H1 (cell line): ENCODE data around the gene TMA7. TPM values are rescaled to one million over a fixed set of nuclear protein-coding genes. Genes with fewer than 3 reads are reported as not detected.

Source experiments
- CTCF ChIA-PET: fragments of 300-600 bp; sonication (Branson Sonifier 250); formaldehyde crosslinking; loops from one replicate; lab custom pipeline; 2021; ENCODE audit not compliant: partially characterized antibody; lab: Charles Lee
- POLR2A ChIA-PET: fragments of 300-600 bp; sonication (Branson Sonifier 250); formaldehyde crosslinking; loops from one replicate; lab custom pipeline; 2021; ENCODE audit warnings: inconsistent platforms; ENCODE audit not compliant: partially characterized antibody; lab: Charles Lee
- DNase-seq, 2 experiments: peaks; one replicate each; pipeline versions ENCODE4 v3.0.0 to v3.0.0-alpha.2; 2010 to 2022; ENCODE audit warnings: low spot score in 2 of 2, low read depth in 1 of 2, mixed read lengths in 1 of 2
- FAIRE-seq: peaks from 2 replicates; lab custom pipeline; 2011; peaks lifted over from hg19 to GRCh38; lab: Jason Lieb, UNC
- H2AFZ ChIP-seq: 2 replicates; pipeline ENCODE4 v1.8.1; 2012; ENCODE audit warnings: low read length, inconsistent platforms
- H2AK5ac ChIP-seq: 2 replicates; pipeline ENCODE4 v1.6.1; 2013; ENCODE audit warnings: low read depth, low read length
- H2BK120ac ChIP-seq: replicated peaks from 2 replicates; pipeline ENCODE3; 2013; ENCODE audit warnings: low read depth, low read length, inconsistent platforms
- H2BK12ac ChIP-seq: 2 replicates; pipeline ENCODE4 v1.6.1; 2013; ENCODE audit warnings: low read depth, low read length
- H2BK15ac ChIP-seq: 2 replicates; pipeline ENCODE4 v1.6.1; 2013; ENCODE audit warnings: low read length
- H2BK20ac ChIP-seq: 2 replicates; pipeline ENCODE4 v1.6.1; 2013; ENCODE audit warnings: low read length
- H2BK5ac ChIP-seq: 2 replicates; pipeline ENCODE4 v1.6.1; 2013; ENCODE audit warnings: low read depth, low read length
- H3K14ac ChIP-seq: 2 replicates; pipeline ENCODE4 v1.6.1; 2013; ENCODE audit warnings: inconsistent platforms; ENCODE audit not compliant: insufficient read length
- H3K18ac ChIP-seq: 2 replicates; pipeline ENCODE4 v1.6.1; 2013; ENCODE audit warnings: low read length; ENCODE audit errors: extremely low read depth
- H3K23ac ChIP-seq: 2 replicates; pipeline ENCODE4 v1.6.1; 2013; ENCODE audit warnings: inconsistent platforms; ENCODE audit not compliant: insufficient read length
- H3K23me2 ChIP-seq: 2 replicates; pipeline ENCODE4 v1.6.1; 2013; ENCODE audit warnings: low read depth, low read length
- H3K27ac ChIP-seq: 2 replicates; pipeline ENCODE4 v1.6.1; 2011; ENCODE audit warnings: low read depth, low read length, inconsistent platforms
- H3K27me3 ChIP-seq, 4 experiments: replicated peaks in 1 of 4; 1 replicate in 1 of 4; 2 replicates in 3 of 4; pipeline versions ENCODE4 v1.6.1 to v1.8.1; 2011 to 2013; ENCODE audit warnings: low read length in 3 of 4, mild to moderate bottlenecking in 3 of 4, inconsistent platforms in 2 of 4, mixed read lengths in 2 of 4, moderate library complexity in 1 of 4; ENCODE audit not compliant: control insufficient read depth in 3 of 4, insufficient read depth in 3 of 4; ENCODE audit errors: extremely low read depth in 1 of 4
- H3K36me3 ChIP-seq, 4 experiments: 2 replicates each; pipeline versions ENCODE4 v1.6.1 to v1.8.1; 2011 to 2013; ENCODE audit warnings: mild to moderate bottlenecking in 4 of 4, low read length in 3 of 4, moderate library complexity in 2 of 4, control low read depth in 1 of 4, inconsistent platforms in 1 of 4; ENCODE audit not compliant: insufficient read depth in 4 of 4, control insufficient read depth in 2 of 4
- H3K4ac ChIP-seq: replicated peaks from 2 replicates; pipeline ENCODE3; 2013; ENCODE audit warnings: low read length, low read depth, mixed read lengths, inconsistent platforms; ENCODE audit not compliant: insufficient read length
- H3K4me1 ChIP-seq, 4 experiments: replicated peaks in 1 of 4; 1 replicate in 1 of 4; 2 replicates in 3 of 4; pipeline versions ENCODE4 v1.6.1 to v1.8.1; 2011 to 2013; ENCODE audit warnings: low read length in 3 of 4, inconsistent platforms in 2 of 4, mixed read lengths in 1 of 4; ENCODE audit not compliant: insufficient read depth in 4 of 4, control insufficient read depth in 3 of 4
- H3K4me2 ChIP-seq, 2 experiments: 2 replicates each; pipeline versions ENCODE4 v1.6.1 to v1.8.1; 2011 to 2013; ENCODE audit warnings: low read depth in 2 of 2, low read length in 2 of 2, control low read depth in 1 of 2, inconsistent platforms in 1 of 2, mild to moderate bottlenecking in 1 of 2; ENCODE audit not compliant: insufficient read depth in 1 of 2
- H3K4me3 ChIP-seq, 4 experiments: fragments of 200-600, 300-600 bp in 1 of 4; sonication (generic), shearing (Covaris generic), sonication (Bioruptor Twin) in 1 of 4; 2 replicates each; pipeline versions ENCODE4 v1.5.1 to v1.8.1; 2011 to 2016; ENCODE audit warnings: low read length in 4 of 4, low read depth in 3 of 4, control low read depth in 2 of 4, inconsistent platforms in 2 of 4, mild to moderate bottlenecking in 2 of 4, mixed read lengths in 1 of 4, moderate library complexity in 1 of 4; ENCODE audit not compliant: insufficient read depth in 2 of 4; ENCODE audit errors: extremely low read depth in 1 of 4
- H3K56ac ChIP-seq: replicated peaks from 2 replicates; pipeline ENCODE3; 2013; ENCODE audit warnings: low read depth, mild to moderate bottlenecking, mixed read lengths, low read length, inconsistent platforms; ENCODE audit not compliant: insufficient read length
- H3K79me1 ChIP-seq: 2 replicates; pipeline ENCODE4 v1.6.1; 2013; ENCODE audit warnings: low read depth, low read length, control low read depth
- H3K79me2 ChIP-seq, 2 experiments: 2 replicates each; pipeline versions ENCODE4 v1.6.1 to v1.8.1; 2012 to 2013; ENCODE audit warnings: low read length in 2 of 2, mild to moderate bottlenecking in 2 of 2, inconsistent platforms in 1 of 2; ENCODE audit not compliant: insufficient read depth in 2 of 2, control insufficient read depth in 1 of 2
- H3K9ac ChIP-seq, 4 experiments: replicated peaks in 1 of 4; 1 replicate in 1 of 4; 2 replicates in 3 of 4; pipeline versions ENCODE4 v1.6.1 to v1.8.1; 2011 to 2013; ENCODE audit warnings: low read depth in 3 of 4, low read length in 3 of 4, control low read depth in 2 of 4, mild to moderate bottlenecking in 2 of 4, moderate library complexity in 2 of 4, inconsistent platforms in 1 of 4; ENCODE audit errors: extremely low read depth in 1 of 4
- H3K9me3 ChIP-seq, 2 experiments: 2 replicates each; pipeline versions ENCODE4 v1.6.1 to v1.8.1; 2012 to 2013; ENCODE audit warnings: mild to moderate bottlenecking in 2 of 2, moderate library complexity in 2 of 2, control low read depth in 1 of 2, inconsistent platforms in 1 of 2, low read depth in 1 of 2, low read length in 1 of 2, mixed read lengths in 1 of 2; ENCODE audit not compliant: insufficient read depth in 2 of 2
- H4K20me1 ChIP-seq, 2 experiments: replicated peaks in 1 of 2; 2 replicates each; pipeline versions ENCODE3 to v1.8.1; 2011 to 2013; ENCODE audit warnings: inconsistent platforms in 2 of 2, low read length in 2 of 2, mild to moderate bottlenecking in 1 of 2; ENCODE audit not compliant: insufficient read depth in 2 of 2, control insufficient read depth in 1 of 2
- H4K5ac ChIP-seq: 2 replicates; pipeline ENCODE4 v1.6.1; 2013; ENCODE audit warnings: low read length, low read depth, mixed read lengths, inconsistent platforms; ENCODE audit not compliant: insufficient read length
- H4K8ac ChIP-seq: 2 replicates; pipeline ENCODE4 v1.8.0; 2013; ENCODE audit warnings: mild to moderate bottlenecking, moderate library complexity, low read length, inconsistent platforms; ENCODE audit not compliant: insufficient read depth; ENCODE audit errors: extremely low read depth
- H4K91ac ChIP-seq: replicated peaks from 2 replicates; pipeline ENCODE3; 2013; ENCODE audit warnings: low read length, mixed read lengths, inconsistent platforms; ENCODE audit not compliant: insufficient read length
- EZH2 ChIP-seq: fragments of 200-600 bp; sonication (generic); IDR thresholded peaks from 2 replicates; pipeline ENCODE4 v1.7.1; 2012; ENCODE audit warnings: low read depth, mild to moderate bottlenecking, moderate library complexity, low read length, inconsistent platforms; ENCODE audit not compliant: severe bottlenecking
- POLR2A ChIP-seq, 2 experiments: IDR thresholded peaks; 1 replicate in 1 of 2; 2 replicates in 1 of 2; pipeline ENCODE4 v1.6.1; 2011; ENCODE audit warnings: low read depth in 2 of 2, low read length in 2 of 2, mild to moderate bottlenecking in 2 of 2; ENCODE audit errors: control extremely low read depth in 1 of 2
- POLR2AphosphoS5 ChIP-seq: IDR thresholded peaks from 2 replicates; pipeline ENCODE4 v1.6.1; 2011; ENCODE audit warnings: low read depth, low read length
- SP2 ChIP-seq: IDR thresholded peaks from 2 replicates; pipeline ENCODE4 v1.6.1; 2012; ENCODE audit warnings: mild to moderate bottlenecking, low read length, inconsistent platforms
- WGBS, 2 experiments: shearing (Covaris generic) in 1 of 2; methylation state at CpG; one replicate each; pipeline versions ENCODE4 v1.1.6 to v1.1.7; 2013 to 2015; ENCODE audit warnings: low lambda C conversion rate in 2 of 2, mixed read lengths in 2 of 2, inconsistent platforms in 1 of 2, low coverage in 1 of 2, missing lambda C conversion rate in 1 of 2; ENCODE audit not compliant: insufficient replicate concordance in 2 of 2, insufficient coverage in 1 of 2, insufficient read length in 1 of 2; ENCODE audit errors: extremely low coverage in 1 of 2, missing lambda C conversion rate in 1 of 2; 5-methylcytosine and 5-hydroxymethylcytosine counted together
- polyA plus RNA-seq, 7 experiments: library from polyadenylated mRNA; depleted of rRNA in 3 of 7; stranded (reverse) in 5 of 7; unstranded in 2 of 7; fragments of >200 nt in 5 of 7; fragments of 200-250 nt in 2 of 7; gene quantifications; 1 replicate in 5 of 7; 2 replicates in 1 of 7; 4 replicates in 1 of 7; pipeline versions ENCODE4 v1.2.1 to v1.2.3, GENCODE V29; 2011 to 2013; ENCODE audit warnings: missing spikeins in 2 of 7, mixed read lengths in 2 of 7
- total RNA-seq: library from RNA; stranded (reverse); fragmentation: NEBNext Ultra II Directional; extraction: Animal tissue kit (Norgen Biotek cat#: 25700); gene quantifications from 2 replicates; pipeline ENCODE4 v1.2.1, GENCODE V29; 2021

Gene TMA7
- total and polyA plus RNA-seq, 2 of the 8 experiments (the other 6 are each of a cell fraction or from before 2014, with no cell fraction given) = 138 to 305 TPM

- H3K18ac ChIP-seq = no peak overlapping the region
- H3K4me1 ChIP-seq = peaks cover 0 to 7% (median 0%) of the 10 kb centered on the region in 4 experiments; a peak in 2 of 7 replicates
- no peak overlapping the region for H3K9ac ChIP-seq
- H3K56ac ChIP-seq = no peak overlapping the region
- no peak overlapping the region for H2BK12ac ChIP-seq
- peaks cover 0 to 7% of the 10 kb centered on the region in 2 experiments for H4K20me1 ChIP-seq
- no peak overlapping the region for H4K5ac ChIP-seq
- no peak overlapping the region for H2AFZ ChIP-seq
- no peak for FAIRE-seq
- no peaks in the 10 kb centered on the region for H3K27me3 ChIP-seq
- H3K27ac ChIP-seq = no peak overlapping the region
- CTCF ChIA-PET = interaction anchor here (0.9 to 21.5 kb wide), 6 partner anchors 13 to 89 kb away, joined by 3 to 251 read pairs (median 15); partner anchors contain the start of gene SHISA5
- no peak overlapping the region for H3K23ac ChIP-seq
- 95% methylated on average over 3 of the region's 3 CpGs; no CpG with 5 or more reads in 1 of the 2 experiments for WGBS, 2 experiments
- H3K4me3 ChIP-seq = no peak overlapping the region
- no peak overlapping the region for H2AK5ac ChIP-seq
- no peak overlapping the region for H3K4me2 ChIP-seq
- H3K79me2 ChIP-seq = no peaks in the 10 kb centered on the region
- no peak overlapping the region for H2BK5ac ChIP-seq
- no peaks in the 10 kb centered on the region for H3K9me3 ChIP-seq
- no peaks in the 10 kb centered on the region; the same call in 1 of the 2 replicates for H3K79me1 ChIP-seq
- H4K91ac ChIP-seq = no peak overlapping the region
- no peak overlapping the region for H3K14ac ChIP-seq
- POLR2A ChIA-PET = interaction anchor here (0.8 to 8.1 kb wide), 4 partner anchors 9 to 52 kb away, joined by 3 to 83 read pairs (median 3); no protein-coding TSS in a partner anchor
- H3K23me2 ChIP-seq = no peaks in the 10 kb centered on the region
- H4K8ac ChIP-seq = no peak overlapping the region
- no peak overlapping the region for H3K4ac ChIP-seq
- H2BK15ac ChIP-seq = no peak overlapping the region
- H2BK120ac ChIP-seq = no peak overlapping the region
- DNase-seq = no peak
- peaks cover 14 to 46% (median 35%) of the 10 kb centered on the region in 4 experiments for H3K36me3 ChIP-seq
- H2BK20ac ChIP-seq = no peak overlapping the region
- no peak for TF ChIP-seq SP2
- no peak for TF ChIP-seq EZH2
- no peak for TF ChIP-seq POLR2AphosphoS5
- TF ChIP-seq POLR2A (IDR thresholded peaks at IDR 0.05; ENCODE audit: control extremely low read depth in 1 of 2, low read depth in 2 of 2, low read length in 2 of 2) = no peak
Observed at GRCh38 chr3:48460517-48460902, 20.5 kb downstream of the TMA7 start.
